ENCODE results near the gene AMER1.

The AMER1 gene

GRCh38 chrX:64196606-64197005, 8.9 kb downstream of the AMER1 start:
- H3K36me3 Mint-ChIP-seq (ENCODE audit: low read depth), result peaks cover 25% of the 10 kb centered on the region
- no peak overlapping the region for H3K27ac Mint-ChIP-seq
- H3K4me1 Mint-ChIP-seq, result peaks cover 29% of the 10 kb centered on the region
- no peak for TF ChIP-seq CTCF (IDR thresholded peaks at IDR 0.05)
- no peak overlapping the region for H3K4me3 Mint-ChIP-seq
- H3K9me3 Mint-ChIP-seq, result peaks cover 52% of the 10 kb centered on the region
- no peak for DNase-seq
- peaks cover 3% of the 10 kb centered on the region for H3K27me3 Mint-ChIP-seq (ENCODE audit: low read depth, poor library complexity)

GRCh38 chrX:64195862-64196261, 9.6 kb downstream of the AMER1 start:
- no peak overlapping the region for H3K4me3 Mint-ChIP-seq
- H3K9me3 Mint-ChIP-seq, result peaks cover 55% of the 10 kb centered on the region
- peaks cover 33% of the 10 kb centered on the region for H3K36me3 Mint-ChIP-seq (ENCODE audit: low read depth)
- H3K27me3 Mint-ChIP-seq (ENCODE audit: low read depth, poor library complexity), result peaks cover 3% of the 10 kb centered on the region
- no peak overlapping the region for H3K27ac Mint-ChIP-seq
- TF ChIP-seq CTCF (IDR thresholded peaks at IDR 0.05), result no peak
- peaks cover 22% of the 10 kb centered on the region for H3K4me1 Mint-ChIP-seq
- no peak for DNase-seq

GRCh38 chrX:64192673-64193072, 12.8 kb downstream of the AMER1 start:
- DNase-seq, result no peak
- Mint-ChIP-seq H3K27ac (no peak overlapping the region), H3K36me3 (ENCODE audit: low read depth) (peaks cover 37% of the 10 kb centered on the region), H3K27me3 (ENCODE audit: low read depth, poor library complexity) (no peaks in the 10 kb centered on the region), H3K9me3 (peaks cover 48% of the 10 kb centered on the region), H3K4me3 (no peak overlapping the region), H3K4me1 (peaks cover 13% of the 10 kb centered on the region)
- TF ChIP-seq CTCF (IDR thresholded peaks at IDR 0.05), result no peak

- no peak overlapping the region for H3K4me3 Mint-ChIP-seq
- no peaks in the 10 kb centered on the region for H3K27me3 Mint-ChIP-seq (ENCODE audit: low read depth, poor library complexity)
- no peak for TF ChIP-seq CTCF (IDR thresholded peaks at IDR 0.05)
- no peak for DNase-seq
- peaks cover 48% of the 10 kb centered on the region for H3K9me3 Mint-ChIP-seq
- H3K4me1 Mint-ChIP-seq, result peaks cover 13% of the 10 kb centered on the region
- no peak overlapping the region for H3K27ac Mint-ChIP-seq
- peaks cover 37% of the 10 kb centered on the region for H3K36me3 Mint-ChIP-seq (ENCODE audit: low read depth)
Measured at GRCh38 chrX:64192040-64192439, 13.5 kb downstream of the AMER1 start.

GRCh38 chrX:64191281-64192010, 14.1 kb downstream of the AMER1 start:
- H3K36me3 Mint-ChIP-seq (ENCODE audit: low read depth), result peaks cover 37% of the 10 kb centered on the region
- H3K27ac Mint-ChIP-seq, result no peak overlapping the region
- peaks cover 48% of the 10 kb centered on the region for H3K9me3 Mint-ChIP-seq
- H3K4me1 Mint-ChIP-seq, result peaks cover 13% of the 10 kb centered on the region
- no peak for DNase-seq
- H3K4me3 Mint-ChIP-seq, result no peak overlapping the region
- no peaks in the 10 kb centered on the region for H3K27me3 Mint-ChIP-seq (ENCODE audit: low read depth, poor library complexity)
- TF ChIP-seq CTCF (IDR thresholded peaks at IDR 0.05), result no peak

- no peak for TF ChIP-seq CTCF (IDR thresholded peaks at IDR 0.05)
- H3K4me1 Mint-ChIP-seq, result peaks cover 4% of the 10 kb centered on the region
- H3K9me3 Mint-ChIP-seq, result peaks cover 48% of the 10 kb centered on the region
Measured at GRCh38 chrX:64190136-64190740, 15.3 kb downstream of the AMER1 start.

More at GRCh38 chrX:64190136-64190740, 15.3 kb downstream of the AMER1 start:
- H3K27me3 Mint-ChIP-seq (ENCODE audit: low read depth, poor library complexity), result no peaks in the 10 kb centered on the region
- H3K36me3 Mint-ChIP-seq (ENCODE audit: low read depth), result peaks cover 37% of the 10 kb centered on the region
- no peak for DNase-seq
- no peak overlapping the region for H3K4me3 Mint-ChIP-seq
- no peak overlapping the region for H3K27ac Mint-ChIP-seq

Measured in nephron progenitor cell (in vitro differentiated cells).